22Rv1 (cell line): ENCODE results near the gene ZNG1A.
"Not testable (repeated sequence)": the region's sequence is repeated elsewhere in the genome, so short reads cannot be mapped to it uniquely, and the experiment has no call there.

ENCODE experiments used
- CTCF ChIP-seq: fragments of 450-650 bp; IDR thresholded peaks from 2 replicates; pipeline ENCODE4 v1.5.1; 2017; ENCODE audit warnings: mild to moderate bottlenecking
- ZFX ChIP-seq: fragments of 450-650 bp; IDR thresholded peaks from 2 replicates; pipeline ENCODE4 v1.6.1; 2017; ENCODE audit warnings: antibody characterized with exemption, borderline replicate concordance

- not testable (repeated sequence) for TF ChIP-seq CTCF, ZFX
Measured at GRCh38 chr9:219036-219435, 40.2 kb upstream of the ZNG1A start.
